H1 (cell line): Measurements from ENCODE around the gene CROCC2. TPM values are rescaled to one million over a fixed set of nuclear protein-coding genes. Genes with fewer than 3 reads are reported as not detected.

Experiments
- CTCF ChIA-PET: fragments of 300-600 bp; sonication (Branson Sonifier 250); formaldehyde crosslinking; loops from one replicate; lab custom pipeline; 2021; ENCODE audit not compliant: partially characterized antibody; lab: Charles Lee
- POLR2A ChIA-PET: fragments of 300-600 bp; sonication (Branson Sonifier 250); formaldehyde crosslinking; loops from one replicate; lab custom pipeline; 2021; ENCODE audit warnings: inconsistent platforms; ENCODE audit not compliant: partially characterized antibody; lab: Charles Lee
- DNase-seq, 2 experiments: peaks; one replicate each; pipeline versions ENCODE4 v3.0.0 to v3.0.0-alpha.2; 2010 to 2022; ENCODE audit warnings: low spot score in 2 of 2, low read depth in 1 of 2, mixed read lengths in 1 of 2
- FAIRE-seq: peaks from 2 replicates; lab custom pipeline; 2011; peaks lifted over from hg19 to GRCh38; lab: Jason Lieb, UNC
- H2AFZ ChIP-seq: 2 replicates; pipeline ENCODE4 v1.8.1; 2012; ENCODE audit warnings: low read length, inconsistent platforms
- H2AK5ac ChIP-seq: 2 replicates; pipeline ENCODE4 v1.6.1; 2013; ENCODE audit warnings: low read depth, low read length
- H2BK120ac ChIP-seq: replicated peaks from 2 replicates; pipeline ENCODE3; 2013; ENCODE audit warnings: low read depth, low read length, inconsistent platforms
- H2BK12ac ChIP-seq: 2 replicates; pipeline ENCODE4 v1.6.1; 2013; ENCODE audit warnings: low read depth, low read length
- H2BK15ac ChIP-seq: 2 replicates; pipeline ENCODE4 v1.6.1; 2013; ENCODE audit warnings: low read length
- H2BK20ac ChIP-seq: 2 replicates; pipeline ENCODE4 v1.6.1; 2013; ENCODE audit warnings: low read length
- H2BK5ac ChIP-seq: 2 replicates; pipeline ENCODE4 v1.6.1; 2013; ENCODE audit warnings: low read depth, low read length
- H3K14ac ChIP-seq: 2 replicates; pipeline ENCODE4 v1.6.1; 2013; ENCODE audit warnings: inconsistent platforms; ENCODE audit not compliant: insufficient read length
- H3K18ac ChIP-seq: 2 replicates; pipeline ENCODE4 v1.6.1; 2013; ENCODE audit warnings: low read length; ENCODE audit errors: extremely low read depth
- H3K23ac ChIP-seq: 2 replicates; pipeline ENCODE4 v1.6.1; 2013; ENCODE audit warnings: inconsistent platforms; ENCODE audit not compliant: insufficient read length
- H3K23me2 ChIP-seq: 2 replicates; pipeline ENCODE4 v1.6.1; 2013; ENCODE audit warnings: low read depth, low read length
- H3K27ac ChIP-seq: 2 replicates; pipeline ENCODE4 v1.6.1; 2011; ENCODE audit warnings: low read depth, low read length, inconsistent platforms
- H3K27me3 ChIP-seq, 4 experiments: replicated peaks in 1 of 4; 1 replicate in 1 of 4; 2 replicates in 3 of 4; pipeline versions ENCODE4 v1.6.1 to v1.8.1; 2011 to 2013; ENCODE audit warnings: low read length in 3 of 4, mild to moderate bottlenecking in 3 of 4, inconsistent platforms in 2 of 4, mixed read lengths in 2 of 4, moderate library complexity in 1 of 4; ENCODE audit not compliant: control insufficient read depth in 3 of 4, insufficient read depth in 3 of 4; ENCODE audit errors: extremely low read depth in 1 of 4
- H3K36me3 ChIP-seq, 4 experiments: 2 replicates each; pipeline versions ENCODE4 v1.6.1 to v1.8.1; 2011 to 2013; ENCODE audit warnings: mild to moderate bottlenecking in 4 of 4, low read length in 3 of 4, moderate library complexity in 2 of 4, control low read depth in 1 of 4, inconsistent platforms in 1 of 4; ENCODE audit not compliant: insufficient read depth in 4 of 4, control insufficient read depth in 2 of 4
- H3K4ac ChIP-seq: replicated peaks from 2 replicates; pipeline ENCODE3; 2013; ENCODE audit warnings: low read length, low read depth, mixed read lengths, inconsistent platforms; ENCODE audit not compliant: insufficient read length
- H3K4me1 ChIP-seq, 4 experiments: replicated peaks in 1 of 4; 1 replicate in 1 of 4; 2 replicates in 3 of 4; pipeline versions ENCODE4 v1.6.1 to v1.8.1; 2011 to 2013; ENCODE audit warnings: low read length in 3 of 4, inconsistent platforms in 2 of 4, mixed read lengths in 1 of 4; ENCODE audit not compliant: insufficient read depth in 4 of 4, control insufficient read depth in 3 of 4
- H3K4me2 ChIP-seq, 2 experiments: 2 replicates each; pipeline versions ENCODE4 v1.6.1 to v1.8.1; 2011 to 2013; ENCODE audit warnings: low read depth in 2 of 2, low read length in 2 of 2, control low read depth in 1 of 2, inconsistent platforms in 1 of 2, mild to moderate bottlenecking in 1 of 2; ENCODE audit not compliant: insufficient read depth in 1 of 2
- H3K4me3 ChIP-seq, 4 experiments: fragments of 200-600, 300-600 bp in 1 of 4; sonication (generic), shearing (Covaris generic), sonication (Bioruptor Twin) in 1 of 4; 2 replicates each; pipeline versions ENCODE4 v1.5.1 to v1.8.1; 2011 to 2016; ENCODE audit warnings: low read length in 4 of 4, low read depth in 3 of 4, control low read depth in 2 of 4, inconsistent platforms in 2 of 4, mild to moderate bottlenecking in 2 of 4, mixed read lengths in 1 of 4, moderate library complexity in 1 of 4; ENCODE audit not compliant: insufficient read depth in 2 of 4; ENCODE audit errors: extremely low read depth in 1 of 4
- H3K56ac ChIP-seq: replicated peaks from 2 replicates; pipeline ENCODE3; 2013; ENCODE audit warnings: low read depth, mild to moderate bottlenecking, mixed read lengths, low read length, inconsistent platforms; ENCODE audit not compliant: insufficient read length
- H3K79me1 ChIP-seq: 2 replicates; pipeline ENCODE4 v1.6.1; 2013; ENCODE audit warnings: low read depth, low read length, control low read depth
- H3K79me2 ChIP-seq, 2 experiments: 2 replicates each; pipeline versions ENCODE4 v1.6.1 to v1.8.1; 2012 to 2013; ENCODE audit warnings: low read length in 2 of 2, mild to moderate bottlenecking in 2 of 2, inconsistent platforms in 1 of 2; ENCODE audit not compliant: insufficient read depth in 2 of 2, control insufficient read depth in 1 of 2
- H3K9ac ChIP-seq, 4 experiments: replicated peaks in 1 of 4; 1 replicate in 1 of 4; 2 replicates in 3 of 4; pipeline versions ENCODE4 v1.6.1 to v1.8.1; 2011 to 2013; ENCODE audit warnings: low read depth in 3 of 4, low read length in 3 of 4, control low read depth in 2 of 4, mild to moderate bottlenecking in 2 of 4, moderate library complexity in 2 of 4, inconsistent platforms in 1 of 4; ENCODE audit errors: extremely low read depth in 1 of 4
- H3K9me3 ChIP-seq, 2 experiments: 2 replicates each; pipeline versions ENCODE4 v1.6.1 to v1.8.1; 2012 to 2013; ENCODE audit warnings: mild to moderate bottlenecking in 2 of 2, moderate library complexity in 2 of 2, control low read depth in 1 of 2, inconsistent platforms in 1 of 2, low read depth in 1 of 2, low read length in 1 of 2, mixed read lengths in 1 of 2; ENCODE audit not compliant: insufficient read depth in 2 of 2
- H4K20me1 ChIP-seq, 2 experiments: replicated peaks in 1 of 2; 2 replicates each; pipeline versions ENCODE3 to v1.8.1; 2011 to 2013; ENCODE audit warnings: inconsistent platforms in 2 of 2, low read length in 2 of 2, mild to moderate bottlenecking in 1 of 2; ENCODE audit not compliant: insufficient read depth in 2 of 2, control insufficient read depth in 1 of 2
- H4K5ac ChIP-seq: 2 replicates; pipeline ENCODE4 v1.6.1; 2013; ENCODE audit warnings: low read length, low read depth, mixed read lengths, inconsistent platforms; ENCODE audit not compliant: insufficient read length
- H4K8ac ChIP-seq: 2 replicates; pipeline ENCODE4 v1.8.0; 2013; ENCODE audit warnings: mild to moderate bottlenecking, moderate library complexity, low read length, inconsistent platforms; ENCODE audit not compliant: insufficient read depth; ENCODE audit errors: extremely low read depth
- H4K91ac ChIP-seq: replicated peaks from 2 replicates; pipeline ENCODE3; 2013; ENCODE audit warnings: low read length, mixed read lengths, inconsistent platforms; ENCODE audit not compliant: insufficient read length
- BACH1 ChIP-seq: IDR thresholded peaks from 2 replicates; pipeline ENCODE4 v1.6.1; 2012; ENCODE audit warnings: low read length, improper control_type of control experiment
- CHD2 ChIP-seq: IDR thresholded peaks from 2 replicates; pipeline ENCODE4 v1.6.1; 2012; ENCODE audit warnings: low read length, improper control_type of control experiment
- GTF2F1 ChIP-seq: IDR thresholded peaks from 2 replicates; pipeline ENCODE4 v1.6.1; 2012; ENCODE audit warnings: low read depth, low read length, improper control_type of control experiment, borderline replicate concordance
- KDM4A ChIP-seq: IDR thresholded peaks from one replicate; pipeline ENCODE4 v1.7.1; 2012; ENCODE audit warnings: low read depth, mild to moderate bottlenecking, moderate library complexity, low read length, inconsistent platforms; ENCODE audit not compliant: severe bottlenecking
- RBBP5 ChIP-seq: IDR thresholded peaks from 2 replicates; pipeline ENCODE4 v1.7.1; 2012; ENCODE audit warnings: low read depth, mild to moderate bottlenecking, inconsistent platforms, low read length, moderate library complexity, borderline replicate concordance
- SIRT6 ChIP-seq: IDR thresholded peaks from one replicate; pipeline ENCODE4 v1.7.1; 2012; ENCODE audit warnings: low read length, inconsistent platforms
- WGBS, 2 experiments: shearing (Covaris generic) in 1 of 2; methylation state at CpG; one replicate each; pipeline versions ENCODE4 v1.1.6 to v1.1.7; 2013 to 2015; ENCODE audit warnings: low lambda C conversion rate in 2 of 2, mixed read lengths in 2 of 2, inconsistent platforms in 1 of 2, low coverage in 1 of 2, missing lambda C conversion rate in 1 of 2; ENCODE audit not compliant: insufficient replicate concordance in 2 of 2, insufficient coverage in 1 of 2, insufficient read length in 1 of 2; ENCODE audit errors: extremely low coverage in 1 of 2, missing lambda C conversion rate in 1 of 2; 5-methylcytosine and 5-hydroxymethylcytosine counted together
- polyA plus RNA-seq, 7 experiments: library from polyadenylated mRNA; depleted of rRNA in 3 of 7; stranded (reverse) in 5 of 7; unstranded in 2 of 7; fragments of >200 nt in 5 of 7; fragments of 200-250 nt in 2 of 7; gene quantifications; 1 replicate in 5 of 7; 2 replicates in 1 of 7; 4 replicates in 1 of 7; pipeline versions ENCODE4 v1.2.1 to v1.2.3, GENCODE V29; 2011 to 2013; ENCODE audit warnings: missing spikeins in 2 of 7, mixed read lengths in 2 of 7
- total RNA-seq: library from RNA; stranded (reverse); fragmentation: NEBNext Ultra II Directional; extraction: Animal tissue kit (Norgen Biotek cat#: 25700); gene quantifications from 2 replicates; pipeline ENCODE4 v1.2.1, GENCODE V29; 2021

Gene CROCC2
- total and polyA plus RNA-seq, 2 of the 8 experiments (the other 6 are each of a cell fraction or from before 2014, with no cell fraction given) = not detected

DNA sequence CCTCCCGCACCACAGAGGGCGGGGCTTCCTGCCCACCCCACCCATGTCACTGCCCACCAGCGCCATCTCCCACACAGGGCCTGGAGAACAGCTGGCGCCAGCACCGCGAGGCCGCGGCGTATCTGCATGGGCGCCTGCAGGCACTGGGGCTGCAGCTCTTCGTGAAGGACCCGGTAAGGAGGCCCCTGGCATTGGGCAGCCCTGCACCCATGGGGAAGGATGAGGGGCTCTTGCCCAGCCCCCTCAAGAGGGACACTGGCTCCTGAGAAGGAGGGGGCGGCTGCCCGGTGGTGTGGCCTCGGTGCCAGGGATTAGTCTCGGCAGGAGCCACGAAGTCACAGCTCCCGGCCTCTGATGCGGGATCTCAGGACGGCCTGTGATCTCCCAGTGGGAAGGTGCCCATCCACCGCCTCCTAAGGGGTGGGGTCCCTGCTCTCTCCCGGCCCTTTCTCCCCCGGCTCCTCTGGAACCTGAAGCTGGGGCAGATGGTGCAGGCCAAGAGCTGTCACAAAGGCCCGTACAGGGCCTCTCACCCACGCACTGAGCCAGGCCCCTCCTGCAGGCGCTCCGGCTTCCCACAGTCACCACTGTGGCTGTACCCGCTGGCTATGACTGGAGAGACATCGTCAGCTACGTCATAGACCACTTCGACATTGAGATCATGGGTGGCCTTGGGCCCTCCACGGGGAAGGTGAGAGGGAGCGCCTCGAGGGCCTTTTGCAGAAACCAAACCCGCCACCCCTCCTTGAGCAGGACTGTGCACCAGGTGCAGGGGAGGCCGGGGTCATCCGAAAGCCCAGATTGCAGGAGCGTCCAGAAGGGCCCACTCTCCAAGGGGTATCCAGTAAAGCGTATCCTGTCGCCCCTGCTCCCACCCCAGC is 28.4 kb upstream of the CROCC2 start:
- Histone ChIP-seq H3K79me2 (no peaks in the 10 kb centered on the region), H3K27me3 (no peaks in the 10 kb centered on the region), H4K20me1 (no peaks in the 10 kb centered on the region), H3K36me3 (no peaks in the 10 kb centered on the region), H3K4me1 (no peaks in the 10 kb centered on the region; a peak in 1 of 7 replicates), H3K79me1 (no peaks in the 10 kb centered on the region), H2BK20ac (no peak overlapping the region), H3K4me3 (no peak overlapping the region), H2AK5ac (no peak overlapping the region), H3K4ac (no peak overlapping the region), H4K8ac (no peak overlapping the region), H2BK15ac (no peak overlapping the region), H3K9ac (no peak overlapping the region), H3K23ac (no peak overlapping the region), H3K27ac (no peak overlapping the region), H3K4me2 (no peak overlapping the region), H3K56ac (no peak overlapping the region), H3K9me3 (no peaks in the 10 kb centered on the region), H2AFZ (no peak overlapping the region), H2BK5ac (no peak overlapping the region), H3K23me2 (no peaks in the 10 kb centered on the region), H4K5ac (no peak overlapping the region), H2BK12ac (no peak overlapping the region), H2BK120ac (no peak overlapping the region), H4K91ac (no peak overlapping the region), H3K14ac (no peak overlapping the region), H3K18ac (no peak overlapping the region)
- WGBS, 2 experiments = 90% methylated on average over 29 of the region's 40 CpGs; no CpG with 5 or more reads in 1 of the 2 experiments
- no peak for FAIRE-seq
- ChIA-PET POLR2A (no interaction called here), CTCF (interaction anchor here (0.6 to 1.7 kb wide), 7 partner anchors 16 to 201 kb away, joined by 3 to 7 read pairs (median 3); no protein-coding TSS in a partner anchor)
- DNase-seq = no peak
- TF ChIP-seq GTF2F1 (no peak), KDM4A (no peak), BACH1 (no peak), RBBP5 (no peak), CHD2 (no peak), SIRT6 (no peak)
